KMS-11 (cell line): ENCODE results near the gene KLF11.

Source experiments
- H2AFZ ChIP-seq: fragments of 200-600 bp; sonication (generic); 2 replicates; pipeline ENCODE4 v1.6.1; 2016; ENCODE audit warnings: antibody characterized with exemption, mixed run types, low read depth
- H3K27ac ChIP-seq: fragments of 200-600 bp; sonication (generic); 2 replicates; pipeline ENCODE4 v1.6.1; 2016; ENCODE audit warnings: mild to moderate bottlenecking, mixed run types
- H3K27me3 ChIP-seq: fragments of 200-600 bp; sonication (generic); 2 replicates; pipeline ENCODE4 v1.6.1; 2017; ENCODE audit warnings: mild to moderate bottlenecking, low read depth, mixed run types, moderate library complexity; ENCODE audit not compliant: insufficient read depth
- H3K36me3 ChIP-seq: fragments of 200-600 bp; sonication (generic); 2 replicates; pipeline ENCODE4 v1.6.1; 2017; ENCODE audit warnings: mild to moderate bottlenecking, mixed run types; ENCODE audit not compliant: insufficient read depth
- H3K4me1 ChIP-seq: fragments of 200-600 bp; sonication (generic); 2 replicates; pipeline ENCODE4 v1.6.1; 2016; ENCODE audit warnings: mild to moderate bottlenecking, low read depth, mixed run types; ENCODE audit not compliant: poor library complexity, severe bottlenecking
- H3K4me2 ChIP-seq: fragments of 200-600 bp; sonication (generic); 2 replicates; pipeline ENCODE4 v1.7.0; 2016; ENCODE audit warnings: mild to moderate bottlenecking, mixed run types
- H3K4me3 ChIP-seq: fragments of 200-600 bp; sonication (generic); IDR thresholded peaks from 2 replicates; pipeline ENCODE4 v1.6.1; 2017; ENCODE audit warnings: low read depth, low read length, mixed read lengths; ENCODE audit not compliant: insufficient read depth
- H3K79me2 ChIP-seq: fragments of 200-600 bp; sonication (generic); 2 replicates; pipeline ENCODE4 v1.6.1; 2016; ENCODE audit warnings: low read depth, mixed run types; ENCODE audit not compliant: insufficient read depth
- H3K9ac ChIP-seq: fragments of 200-600 bp; sonication (generic); 2 replicates; pipeline ENCODE4 v1.6.1; 2016; ENCODE audit warnings: mild to moderate bottlenecking, mixed run types
- H4K20me1 ChIP-seq: fragments of 200-600 bp; sonication (generic); 2 replicates; pipeline ENCODE4 v1.6.1; 2016; ENCODE audit warnings: mild to moderate bottlenecking, mixed run types; ENCODE audit not compliant: insufficient read depth
- TF ChIP-seq, protein P1 (sequence below): fragments of 200-600 bp; sonication (generic); conservative IDR thresholded peaks from 2 replicates; pipeline ENCODE4 v1.6.1; 2017; ENCODE audit warnings: low read depth, mild to moderate bottlenecking, antibody characterized with exemption, low read length, moderate library complexity, mixed read lengths

KLF11 gene

GRCh38 chr2:10043256-10043905 is at the start of gene KLF11:
Gene KLF11, plus strand, starts transcription at chr2:10043550. Its CDS starts 167 bp downstream, at chr2:10043717.
- Histone ChIP-seq H3K36me3 (0 out of 2 replicates have a peak, but pooled peaks cover 2% of the 10 kb centered on the region), H3K4me1 (peaks cover 10% of the 10 kb centered on the region), H3K27me3 (no peaks in the 10 kb centered on the region), H3K9ac (peak within 1 kb of the TSS; percentile 87), H4K20me1 (no peaks in the 10 kb centered on the region), H2AFZ (peak within 1 kb of the TSS; percentile 38; the same call in 1 of the 2 replicates), H3K4me2 (peak within 1 kb of the TSS; percentile 88), H3K79me2 (peaks cover 15% of the 10 kb centered on the region), H3K4me3 (peak within 1 kb of the TSS; percentile 58), H3K27ac (peak within 1 kb of the TSS; percentile 88)
- TF ChIP-seq, protein P1, sequence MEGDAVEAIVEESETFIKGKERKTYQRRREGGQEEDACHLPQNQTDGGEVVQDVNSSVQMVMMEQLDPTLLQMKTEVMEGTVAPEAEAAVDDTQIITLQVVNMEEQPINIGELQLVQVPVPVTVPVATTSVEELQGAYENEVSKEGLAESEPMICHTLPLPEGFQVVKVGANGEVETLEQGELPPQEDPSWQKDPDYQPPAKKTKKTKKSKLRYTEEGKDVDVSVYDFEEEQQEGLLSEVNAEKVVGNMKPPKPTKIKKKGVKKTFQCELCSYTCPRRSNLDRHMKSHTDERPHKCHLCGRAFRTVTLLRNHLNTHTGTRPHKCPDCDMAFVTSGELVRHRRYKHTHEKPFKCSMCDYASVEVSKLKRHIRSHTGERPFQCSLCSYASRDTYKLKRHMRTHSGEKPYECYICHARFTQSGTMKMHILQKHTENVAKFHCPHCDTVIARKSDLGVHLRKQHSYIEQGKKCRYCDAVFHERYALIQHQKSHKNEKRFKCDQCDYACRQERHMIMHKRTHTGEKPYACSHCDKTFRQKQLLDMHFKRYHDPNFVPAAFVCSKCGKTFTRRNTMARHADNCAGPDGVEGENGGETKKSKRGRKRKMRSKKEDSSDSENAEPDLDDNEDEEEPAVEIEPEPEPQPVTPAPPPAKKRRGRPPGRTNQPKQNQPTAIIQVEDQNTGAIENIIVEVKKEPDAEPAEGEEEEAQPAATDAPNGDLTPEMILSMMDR: no peak

- no peak overlapping the region for H3K27ac ChIP-seq
- H3K4me2 ChIP-seq: no peak overlapping the region
- H3K36me3 ChIP-seq: no peaks in the 10 kb centered on the region
- H3K27me3 ChIP-seq: no peaks in the 10 kb centered on the region
- no peaks in the 10 kb centered on the region for H4K20me1 ChIP-seq
- no peak overlapping the region for H2AFZ ChIP-seq
- H3K4me3 ChIP-seq: no peak overlapping the region
- H3K9ac ChIP-seq: no peak overlapping the region
- no peaks in the 10 kb centered on the region for H3K4me1 ChIP-seq
- TF ChIP-seq, protein P1: no peak
- H3K79me2 ChIP-seq: no peaks in the 10 kb centered on the region
Observed at GRCh38 chr2:9994462-9994861, 48.9 kb upstream of the KLF11 start.

GRCh38 chr2:9995059-9995458 is 48.3 kb upstream of the KLF11 start:
- no peaks in the 10 kb centered on the region for H4K20me1 ChIP-seq
- no peak overlapping the region for H3K4me3 ChIP-seq
- TF ChIP-seq, protein P1: no peak
- H3K27ac ChIP-seq: no peak overlapping the region
- H3K79me2 ChIP-seq: no peaks in the 10 kb centered on the region
- no peaks in the 10 kb centered on the region for H3K27me3 ChIP-seq
- H2AFZ ChIP-seq: no peak overlapping the region
- H3K4me2 ChIP-seq: no peak overlapping the region
- H3K9ac ChIP-seq: no peak overlapping the region
- no peaks in the 10 kb centered on the region for H3K4me1 ChIP-seq
- no peaks in the 10 kb centered on the region for H3K36me3 ChIP-seq

DNA sequence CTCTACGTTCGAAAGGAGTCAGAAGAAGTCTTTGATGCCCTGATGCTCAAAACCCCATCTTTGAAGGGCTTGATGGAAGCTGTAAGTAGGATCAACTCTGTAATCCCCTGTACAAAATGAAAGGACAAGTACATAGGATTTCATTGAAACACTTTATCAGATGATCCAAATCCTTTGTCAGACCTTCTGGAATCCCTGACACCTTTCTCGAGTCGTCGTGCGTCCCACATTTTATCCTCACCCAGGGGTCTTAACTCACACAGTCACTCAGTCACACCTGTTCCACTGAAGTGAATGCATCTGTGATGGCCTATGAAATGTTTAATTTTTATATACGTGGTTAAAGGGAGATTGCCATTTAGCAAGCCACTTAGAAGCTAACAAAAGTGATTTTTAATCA is 47.0 kb upstream of the KLF11 start:
- H3K36me3 ChIP-seq: no peaks in the 10 kb centered on the region
- no peak overlapping the region for H3K4me3 ChIP-seq
- no peaks in the 10 kb centered on the region for H3K27me3 ChIP-seq
- no peaks in the 10 kb centered on the region for H4K20me1 ChIP-seq
- TF ChIP-seq, protein P1: no peak
- no peaks in the 10 kb centered on the region for H3K4me1 ChIP-seq
- H2AFZ ChIP-seq: no peak overlapping the region
- H3K27ac ChIP-seq: no peak overlapping the region
- H3K79me2 ChIP-seq: no peaks in the 10 kb centered on the region
- no peak overlapping the region for H3K9ac ChIP-seq
- H3K4me2 ChIP-seq: no peak overlapping the region
